ENCODE results near the gene SLC12A8.

Gene SLC12A8

DNA sequence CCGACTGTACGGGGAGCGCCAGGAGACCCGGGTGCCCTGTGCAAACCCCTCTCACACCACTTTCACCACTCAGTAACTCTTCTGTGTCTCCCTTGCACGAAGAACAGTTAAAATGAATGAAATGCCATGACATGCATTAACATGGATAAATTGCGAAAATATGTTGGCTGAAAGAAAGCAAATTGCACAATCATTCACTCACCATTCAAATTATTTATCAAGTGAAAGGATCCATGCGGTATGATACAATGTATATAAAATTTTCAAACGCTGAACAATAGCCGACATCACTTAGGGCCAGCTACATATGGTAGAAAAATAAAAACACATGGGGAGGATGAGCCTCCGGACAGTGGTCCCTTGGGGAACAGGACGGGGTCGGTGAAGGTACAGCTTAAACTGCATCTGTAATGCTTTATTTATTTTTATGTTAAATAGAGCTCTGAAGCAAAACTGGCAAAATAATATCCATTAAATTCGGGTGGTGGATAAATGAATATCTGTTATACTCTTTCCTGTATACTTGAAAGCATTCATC, 45.9 kb downstream of the SLC12A8 start:
- no peak overlapping the region for H3K4me3 ChIP-seq (replicated peaks; ENCODE audit: low read depth, low read length)
- TF ChIP-seq CTCF (IDR thresholded peaks at IDR 0.05; ENCODE audit: low read length, missing control alignments), result no peak

DNA sequence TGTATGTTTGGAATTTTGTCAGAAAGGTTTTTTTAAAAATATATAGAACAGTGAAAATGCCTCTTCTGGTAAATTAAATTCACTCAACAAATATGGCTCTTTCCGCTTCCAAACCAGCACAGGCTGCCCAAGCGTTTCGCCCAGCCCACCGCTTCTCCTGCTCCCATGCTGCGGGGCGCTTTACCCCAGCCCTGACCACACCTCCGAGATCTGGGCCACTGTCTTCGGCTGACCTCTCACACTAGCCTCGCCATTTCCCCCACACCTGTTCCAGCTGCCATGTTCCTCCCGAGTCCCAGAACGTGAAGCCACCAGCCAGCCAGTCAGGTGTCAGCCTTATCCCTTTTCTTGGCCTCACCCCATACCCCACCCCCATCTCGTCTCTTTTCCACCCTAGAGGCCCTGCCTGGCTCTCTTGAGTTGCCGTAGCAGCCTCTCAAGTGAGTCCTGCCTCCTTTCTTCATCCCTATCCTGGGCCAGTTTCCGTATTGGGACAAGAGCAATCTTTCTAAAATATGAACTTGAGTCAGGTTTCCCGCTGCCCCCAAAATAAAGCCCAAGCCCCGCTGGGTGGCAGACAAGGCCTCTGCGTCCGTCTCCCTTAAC, 46.5 kb downstream of the SLC12A8 start:
- no peak for TF ChIP-seq CTCF (IDR thresholded peaks at IDR 0.05; ENCODE audit: low read length, missing control alignments)
- no peak overlapping the region for H3K4me3 ChIP-seq (replicated peaks; ENCODE audit: low read depth, low read length)
- no peak for DNase-seq (ENCODE audit: low read depth)

More for the DNA sequence above, 45.9 kb downstream of the SLC12A8 start:
- peak; percentile 56 for DNase-seq (ENCODE audit: low read depth)

DNA sequence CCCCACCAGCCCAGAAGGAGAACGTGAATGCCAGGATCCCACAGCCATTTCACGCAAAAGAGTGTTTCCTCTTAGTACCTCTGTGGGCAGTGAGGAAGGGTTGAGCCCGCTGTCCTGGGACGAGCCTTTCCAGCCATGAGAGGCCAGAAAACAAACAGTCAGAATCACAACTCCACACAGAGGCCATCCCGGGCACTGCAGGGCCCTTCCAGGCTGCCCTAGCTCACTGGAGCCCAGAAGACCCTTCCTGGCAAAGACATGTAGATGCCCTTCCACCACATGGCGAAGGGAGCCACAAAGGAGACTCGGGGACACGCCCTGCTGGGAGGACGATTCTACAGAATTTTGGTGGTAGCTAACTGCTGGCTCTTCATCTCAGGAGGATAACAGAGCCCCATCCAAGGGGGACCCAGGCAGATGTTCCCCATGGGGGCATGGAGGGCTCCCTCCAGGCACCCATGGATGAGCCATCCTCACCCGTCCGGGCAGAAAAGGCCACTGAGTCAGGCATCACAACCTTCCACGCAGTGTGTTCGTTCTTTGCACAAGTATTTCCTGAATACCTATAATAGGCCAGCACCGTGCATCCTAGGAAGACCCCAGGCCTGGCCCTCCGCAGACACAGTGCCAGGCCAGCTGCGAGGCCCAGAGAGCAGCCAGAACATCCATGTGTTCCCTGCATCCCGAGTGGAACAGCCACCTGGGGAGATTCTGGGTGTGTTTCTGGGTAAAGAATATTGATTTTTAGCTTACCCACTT, 47.2 kb downstream of the SLC12A8 start:
- peak; percentile 66 for DNase-seq (ENCODE audit: low read depth)
- peak; percentile 76 for TF ChIP-seq CTCF (IDR thresholded peaks at IDR 0.05; ENCODE audit: low read length, missing control alignments)
- H3K4me3 ChIP-seq (replicated peaks; ENCODE audit: low read depth, low read length), result no peak overlapping the region

GRCh38 chr3:125163739-125164601, 48.6 kb downstream of the SLC12A8 start:
- peak; percentile 28 for TF ChIP-seq CTCF (IDR thresholded peaks at IDR 0.05; ENCODE audit: low read length, missing control alignments)
- DNase-seq (ENCODE audit: low read depth), result no peak
- H3K4me3 ChIP-seq (replicated peaks; ENCODE audit: low read depth, low read length), result no peak overlapping the region

- no peak for DNase-seq (ENCODE audit: low read depth)
- TF ChIP-seq CTCF (IDR thresholded peaks at IDR 0.05; ENCODE audit: low read length, missing control alignments), result no peak
- H3K4me3 ChIP-seq (replicated peaks; ENCODE audit: low read depth, low read length), result no peak overlapping the region
These were observed 50.8 kb downstream of the SLC12A8 start for GRCh38 chr3:125161607-125162219.

GRCh38 chr3:125160606-125161371, 51.8 kb downstream of the SLC12A8 start:
- no peak for TF ChIP-seq CTCF (IDR thresholded peaks at IDR 0.05; ENCODE audit: low read length, missing control alignments)

More at GRCh38 chr3:125160606-125161371, 51.8 kb downstream of the SLC12A8 start:
- DNase-seq (ENCODE audit: low read depth), result peak; percentile 65
- H3K4me3 ChIP-seq (replicated peaks; ENCODE audit: low read depth, low read length), result no peak overlapping the region
